ENCODE results near the gene ANKRD13B. TPM values are rescaled to one million over a fixed set of nuclear protein-coding genes. Genes with fewer than 3 reads are reported as not detected.
"Not testable (repeated sequence)": the region's sequence is repeated elsewhere in the genome, so short reads cannot be mapped to it uniquely, and the experiment has no call there.

Gene ANKRD13B
- total and polyA plus RNA-seq, 5 donors: 5.0 to 11.0 (median 6.7) TPM

- DNase-seq: peak in 1 of 3 donors; percentile 54
- H3K9me3 ChIP-seq (ENCODE audit: control insufficient read depth, low read length): no peaks in the 10 kb centered on the region
- WGBS: 39% methylated on average over 7 of the region's 7 CpGs
- intact Hi-C loops (cut with DNase I): loop anchor here in 1 of 4 donors (5.0 kb wide), 1 partner anchor 136 kb away; no protein-coding TSS in a partner anchor
- H3K4me1 ChIP-seq (ENCODE audit: control insufficient read depth, insufficient read depth, low read length): peaks cover 19% of the 10 kb centered on the region
- H3K4me3 ChIP-seq (ENCODE audit: low read length): no peak overlapping the region
- peak overlapping the region; percentile 54 for H3K27ac ChIP-seq (ENCODE audit: low read length)
- no peaks in the 10 kb centered on the region for H3K27me3 ChIP-seq (ENCODE audit: control insufficient read depth, insufficient read depth)
- ATAC-seq: no peak
These were observed 48.2 kb downstream of the ANKRD13B start for GRCh38 chr17:29640981-29641642.

DNA sequence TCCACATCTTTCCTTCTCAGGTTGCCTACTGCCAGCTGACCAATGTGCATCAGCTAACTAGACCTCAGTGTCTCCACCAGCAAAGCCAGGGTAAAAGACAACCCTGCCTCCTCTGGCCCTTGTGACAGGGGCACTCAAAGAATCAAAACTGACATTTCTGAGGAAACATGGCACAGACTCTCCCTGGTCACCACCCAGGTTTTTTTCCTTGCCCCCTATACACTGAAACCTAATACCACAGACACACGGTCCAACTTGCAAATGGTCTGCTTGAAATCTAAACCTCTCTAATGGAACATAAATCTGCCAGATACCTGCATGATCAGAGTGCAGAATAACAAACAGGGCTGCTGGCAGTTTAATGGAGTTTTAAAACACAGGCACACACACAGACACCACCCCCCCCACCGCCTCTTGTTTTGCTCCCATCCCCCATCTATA lies 49.3 kb downstream of the ANKRD13B start:
- ATAC-seq (no peak), DNase-seq (no peak)
- H3K4me3 ChIP-seq (ENCODE audit: low read length): no peak overlapping the region
- H3K9me3 ChIP-seq (ENCODE audit: control insufficient read depth, low read length): no peaks in the 10 kb centered on the region
- 52% methylated on average over 2 of the region's 2 CpGs for WGBS
- H3K27ac ChIP-seq (ENCODE audit: low read length): peak overlapping the region; percentile 83
- H3K27me3 ChIP-seq (ENCODE audit: control insufficient read depth, insufficient read depth): no peaks in the 10 kb centered on the region
- H3K4me1 ChIP-seq (ENCODE audit: control insufficient read depth, insufficient read depth, low read length): peaks cover 19% of the 10 kb centered on the region
- intact Hi-C loops (cut with DNase I): loop anchor here in 1 of 4 donors (5.0 kb wide), 1 partner anchor 135 kb away; no protein-coding TSS in a partner anchor

- Histone ChIP-seq H3K27ac (ENCODE audit: low read length) (peak overlapping the region; percentile 95), H3K27me3 (ENCODE audit: control insufficient read depth, insufficient read depth) (no peaks in the 10 kb centered on the region), H3K9me3 (ENCODE audit: control insufficient read depth, low read length) (no peaks in the 10 kb centered on the region), H3K4me3 (ENCODE audit: low read length) (no peak overlapping the region), H3K4me1 (ENCODE audit: control insufficient read depth, insufficient read depth, low read length) (peaks cover 19% of the 10 kb centered on the region)
- ATAC-seq (no peak), DNase-seq (no peak)
- 66% methylated on average over 1 of the region's 1 CpG for WGBS
- intact Hi-C loops (cut with DNase I): loop anchor here in 1 of 4 donors (5.0 kb wide), 1 partner anchor 134 kb away; no protein-coding TSS in a partner anchor
These were observed 50.9 kb downstream of the ANKRD13B start for GRCh38 chr17:29643817-29644160.

GRCh38 chr17:29645515-29646051 lies 52.7 kb downstream of the ANKRD13B start:
- DNase-seq (peak; percentile 84 to 94 (median 85)), ATAC-seq (peak; percentile 92 to 94)
- intact Hi-C loops (cut with DNase I): no loop called here
- Histone ChIP-seq H3K4me3 (ENCODE audit: low read length) (no peak overlapping the region), H3K9me3 (ENCODE audit: control insufficient read depth, low read length) (no peaks in the 10 kb centered on the region), H3K27ac (ENCODE audit: low read length) (peak overlapping the region; percentile 95), H3K4me1 (ENCODE audit: control insufficient read depth, insufficient read depth, low read length) (peaks cover 14% of the 10 kb centered on the region), H3K27me3 (ENCODE audit: control insufficient read depth, insufficient read depth) (no peaks in the 10 kb centered on the region)
- WGBS: 10% methylated on average over 5 of the region's 5 CpGs

DNA sequence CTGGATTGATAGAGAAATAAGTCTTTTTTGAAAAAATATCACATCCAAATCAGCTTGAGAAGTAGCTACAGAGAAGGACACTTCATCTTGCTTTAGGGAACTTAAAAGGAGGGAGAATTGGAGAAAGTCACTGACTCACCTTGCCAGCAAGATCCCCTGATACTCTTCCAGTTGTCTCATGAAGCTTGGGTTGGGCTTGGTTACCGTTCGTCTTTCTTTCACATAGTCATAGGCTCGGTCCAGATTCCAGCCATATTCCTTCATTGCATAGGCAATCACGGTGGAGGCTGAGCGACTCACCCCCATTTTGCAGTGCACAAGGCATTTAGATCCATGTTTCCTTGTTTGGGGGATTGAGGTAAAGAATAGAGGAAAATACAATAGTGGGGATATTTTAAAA lies 55.1 kb downstream of the ANKRD13B start:
- intact Hi-C loops (cut with DNase I): no loop called here
- ATAC-seq (no peak), DNase-seq (no peak)
- 90% methylated on average over 5 of the region's 5 CpGs for WGBS
- Histone ChIP-seq H3K9me3 (ENCODE audit: control insufficient read depth, low read length) (no peaks in the 10 kb centered on the region), H3K4me3 (ENCODE audit: low read length) (no peak overlapping the region), H3K27me3 (ENCODE audit: control insufficient read depth, insufficient read depth) (no peaks in the 10 kb centered on the region), H3K27ac (ENCODE audit: low read length) (no peak overlapping the region), H3K4me1 (ENCODE audit: control insufficient read depth, insufficient read depth, low read length) (peaks cover 9% of the 10 kb centered on the region)

- Histone ChIP-seq H3K9me3 (ENCODE audit: control insufficient read depth, low read length) (no peaks in the 10 kb centered on the region), H3K27me3 (ENCODE audit: control insufficient read depth, insufficient read depth) (no peaks in the 10 kb centered on the region), H3K4me3 (ENCODE audit: low read length) (no peak overlapping the region), H3K27ac (ENCODE audit: low read length) (no peak overlapping the region), H3K4me1 (ENCODE audit: control insufficient read depth, insufficient read depth, low read length) (peaks cover 2% of the 10 kb centered on the region)
- 78% methylated on average over 5 of the region's 5 CpGs for WGBS
- DNase-seq: no peak
- no peak for ATAC-seq
- intact Hi-C loops (cut with DNase I): no loop called here
These were observed 56.4 kb downstream of the ANKRD13B start for GRCh38 chr17:29649359-29649758.

- H3K27me3 ChIP-seq (ENCODE audit: control insufficient read depth, insufficient read depth): no peaks in the 10 kb centered on the region
- intact Hi-C loops (cut with DNase I): no loop called here
- H3K9me3 ChIP-seq (ENCODE audit: control insufficient read depth, low read length): no peaks in the 10 kb centered on the region
- DNase-seq (no peak), ATAC-seq (no peak)
- 65% methylated on average over 4 of the region's 4 CpGs for WGBS
- peaks cover 2% of the 10 kb centered on the region for H3K4me1 ChIP-seq (ENCODE audit: control insufficient read depth, insufficient read depth, low read length)
- no peak overlapping the region for H3K27ac ChIP-seq (ENCODE audit: low read length)
- no peak overlapping the region for H3K4me3 ChIP-seq (ENCODE audit: low read length)
These were observed 57.5 kb downstream of the ANKRD13B start for GRCh38 chr17:29650396-29650795.

- H3K27me3 ChIP-seq (ENCODE audit: control insufficient read depth, insufficient read depth); ATAC-seq; H3K4me3 ChIP-seq (ENCODE audit: low read length); H3K9me3 ChIP-seq (ENCODE audit: control insufficient read depth, low read length); intact Hi-C loops (cut with DNase I); H3K4me1 ChIP-seq (ENCODE audit: control insufficient read depth, insufficient read depth, low read length): not testable (repeated sequence)
- WGBS: 92% methylated on average over 7 of the region's 7 CpGs
- H3K27ac ChIP-seq (ENCODE audit: low read length): peak overlapping the region; percentile 37
- DNase-seq: peak in 2 of 3 donors; percentile 12 to 57
These were observed 59.0 kb downstream of the ANKRD13B start for GRCh38 chr17:29651913-29652312.

DNA sequence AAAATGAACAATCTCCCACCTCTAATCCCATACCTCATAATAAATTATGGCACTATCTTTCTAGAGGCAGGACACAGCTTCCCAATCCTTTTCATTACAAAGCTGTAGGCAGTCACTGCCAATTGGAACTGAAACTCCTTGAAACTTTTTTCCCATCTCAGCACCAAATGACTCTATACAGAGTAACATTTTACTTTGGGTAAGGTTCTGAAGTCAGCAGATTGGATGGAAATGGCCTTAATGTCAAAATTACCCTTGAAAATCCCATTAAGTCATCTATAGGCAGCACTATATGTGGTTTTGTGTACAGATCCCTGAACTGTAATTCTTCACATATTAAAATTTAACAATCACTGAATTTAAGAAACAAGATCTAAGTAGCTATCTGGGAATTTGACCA lies 60.0 kb downstream of the ANKRD13B start:
- Histone ChIP-seq H3K9me3 (ENCODE audit: control insufficient read depth, low read length) (no peaks in the 10 kb centered on the region), H3K27me3 (ENCODE audit: control insufficient read depth, insufficient read depth) (no peaks in the 10 kb centered on the region), H3K4me1 (ENCODE audit: control insufficient read depth, insufficient read depth, low read length) (no peaks in the 10 kb centered on the region), H3K4me3 (ENCODE audit: low read length) (no peak overlapping the region), H3K27ac (ENCODE audit: low read length) (no peak overlapping the region)
- intact Hi-C loops (cut with DNase I): no loop called here
- ATAC-seq: no peak
- no peak for DNase-seq

DNA sequence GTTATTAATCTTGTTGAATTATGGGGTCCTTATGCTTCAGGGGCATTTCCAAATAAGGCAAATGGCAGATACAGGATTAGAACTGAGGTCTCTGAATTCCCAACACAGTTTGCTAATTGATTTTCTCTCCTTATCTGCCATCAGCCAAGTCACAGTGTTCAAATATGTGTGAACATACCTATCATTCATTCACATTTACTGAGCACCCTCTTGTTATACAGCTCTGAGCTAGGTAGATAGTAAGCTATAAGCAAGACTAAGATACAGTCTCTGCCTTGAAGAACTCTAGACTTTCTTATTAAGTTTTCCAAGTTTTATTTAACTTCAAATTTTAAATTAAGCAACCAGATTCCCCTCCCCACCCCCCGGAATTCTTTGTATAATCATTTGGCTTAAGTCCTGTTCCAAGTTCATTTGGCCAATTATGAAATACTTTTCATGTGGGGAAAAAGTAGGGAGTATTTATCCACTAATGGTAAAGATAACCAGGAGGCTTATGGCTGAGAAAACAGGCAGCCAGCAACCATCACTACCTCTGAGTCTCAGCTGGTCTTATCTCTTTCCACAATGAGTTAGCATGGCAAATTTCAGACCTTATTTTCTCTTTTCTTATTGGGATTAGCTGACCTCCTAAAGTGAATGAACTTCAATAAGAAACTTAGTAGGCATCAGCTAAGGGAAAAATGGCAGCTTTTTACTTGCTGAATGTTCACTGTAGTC lies 61.2 kb downstream of the ANKRD13B start:
- H3K9me3 ChIP-seq (ENCODE audit: control insufficient read depth, low read length): no peaks in the 10 kb centered on the region
- WGBS: 45% methylated on average over 1 of the region's 1 CpG
- ATAC-seq (no peak), DNase-seq (no peak)
- no peak overlapping the region for H3K4me3 ChIP-seq (ENCODE audit: low read length)
- no peaks in the 10 kb centered on the region for H3K4me1 ChIP-seq (ENCODE audit: control insufficient read depth, insufficient read depth, low read length)
- no peaks in the 10 kb centered on the region for H3K27me3 ChIP-seq (ENCODE audit: control insufficient read depth, insufficient read depth)
- intact Hi-C loops (cut with DNase I): no loop called here
- no peak overlapping the region for H3K27ac ChIP-seq (ENCODE audit: low read length)

DNA sequence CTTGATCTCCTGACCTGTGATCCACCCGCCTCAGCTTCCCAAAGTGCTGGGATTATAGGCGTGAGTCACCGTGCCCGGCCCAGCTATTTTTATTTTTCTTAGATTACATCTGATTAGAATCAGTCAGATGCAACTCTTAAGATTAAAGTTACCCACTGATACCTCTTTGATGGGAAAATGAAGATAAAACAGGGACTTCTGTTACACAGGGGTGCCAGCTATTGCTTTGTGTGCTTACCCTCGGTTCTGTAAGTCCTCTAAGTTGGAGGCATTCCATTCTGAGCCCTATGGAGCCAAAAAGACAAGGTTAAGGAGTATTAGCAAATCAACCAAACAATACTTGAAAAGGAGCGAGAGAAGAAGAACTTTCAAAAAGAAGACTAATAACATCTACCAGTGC lies 62.4 kb downstream of the ANKRD13B start:
- H3K27me3 ChIP-seq (ENCODE audit: control insufficient read depth, insufficient read depth): no peaks in the 10 kb centered on the region
- H3K4me3 ChIP-seq (ENCODE audit: low read length): no peak overlapping the region
- H3K4me1 ChIP-seq (ENCODE audit: control insufficient read depth, insufficient read depth, low read length): no peaks in the 10 kb centered on the region
- 89% methylated on average over 6 of the region's 6 CpGs for WGBS
- ATAC-seq (no peak), DNase-seq (no peak)
- intact Hi-C loops (cut with DNase I): no loop called here
- no peaks in the 10 kb centered on the region for H3K9me3 ChIP-seq (ENCODE audit: control insufficient read depth, low read length)
- no peak overlapping the region for H3K27ac ChIP-seq (ENCODE audit: low read length)

Measured in right cardiac atrium (tissue), 5 donors.